ENCODE data around the gene POU2F3.

GRCh38 chr11:120208777-120209176 lies 31.2 kb upstream of the POU2F3 start:
- TF ChIP-seq CTCF (conservative IDR thresholded peaks at IDR 0.05; ENCODE audit: low read depth, low read length) (no peak), EZH2 (IDR thresholded peaks at IDR 0.05; ENCODE audit: low read length, unreplicated experiment) (no peak)
